ENCODE data around the gene CENPN.

The CENPN gene

GRCh38 chr16:80991792-80992430 is 15.1 kb upstream of the CENPN start:
- no peak overlapping the region for H3K4me2 ChIP-seq (ENCODE audit: low read length)
- TF ChIP-seq EZH2 (IDR thresholded peaks at IDR 0.05; ENCODE audit: borderline replicate concordance, low read length), result no peak
- H3K9me2 ChIP-seq (ENCODE audit: low read depth, low read length), result no peaks in the 10 kb centered on the region
- H2AFZ ChIP-seq (ENCODE audit: low read length), result no peak overlapping the region
- no peak overlapping the region for H3K4me3 ChIP-seq (ENCODE audit: low read depth, low read length, poor library complexity, severe bottlenecking)
- H3K27ac ChIP-seq (ENCODE audit: low read depth, low read length, poor library complexity, severe bottlenecking), result no peak overlapping the region
- H3K4me1 ChIP-seq (ENCODE audit: insufficient read depth, low read length, severe bottlenecking), result peaks cover 4% of the 10 kb centered on the region
- no peaks in the 10 kb centered on the region for H3K9me3 ChIP-seq (ENCODE audit: low read length)
- peaks cover 20% of the 10 kb centered on the region for H3K79me2 ChIP-seq (ENCODE audit: insufficient read depth, low read length)
- no peaks in the 10 kb centered on the region for H3K27me3 ChIP-seq (ENCODE audit: insufficient read depth, low read length)
- no peaks in the 10 kb centered on the region for H4K20me1 ChIP-seq (ENCODE audit: insufficient read depth, low read length)
- peaks cover 10% of the 10 kb centered on the region; the same call in 1 of the 2 replicates for H3K36me3 ChIP-seq (ENCODE audit: insufficient read depth, low read length)
- no peak overlapping the region for H3K9ac ChIP-seq (ENCODE audit: low read length)
- no peaks in the 10 kb centered on the region for H3F3A ChIP-seq (ENCODE audit: insufficient read depth, low read length)

GRCh38 chr16:80992676-80993293 is 14.2 kb upstream of the CENPN start:
- H4K20me1 ChIP-seq (ENCODE audit: insufficient read depth, low read length), result no peaks in the 10 kb centered on the region
- no peaks in the 10 kb centered on the region for H3F3A ChIP-seq (ENCODE audit: insufficient read depth, low read length)
- peaks cover 29% of the 10 kb centered on the region for H3K79me2 ChIP-seq (ENCODE audit: insufficient read depth, low read length)
- TF ChIP-seq EZH2 (IDR thresholded peaks at IDR 0.05; ENCODE audit: borderline replicate concordance, low read length) (no peak), CTCF (IDR thresholded peaks at IDR 0.05; ENCODE audit: low read length) (no peak)
- no peak overlapping the region for H3K27ac ChIP-seq (ENCODE audit: low read depth, low read length, poor library complexity, severe bottlenecking)
- H2AFZ ChIP-seq (ENCODE audit: low read length), result no peak overlapping the region
- H3K9me2 ChIP-seq (ENCODE audit: low read depth, low read length), result no peaks in the 10 kb centered on the region
- peaks cover 10% of the 10 kb centered on the region; the same call in 1 of the 2 replicates for H3K36me3 ChIP-seq (ENCODE audit: insufficient read depth, low read length)
- H3K27me3 ChIP-seq (ENCODE audit: insufficient read depth, low read length), result no peaks in the 10 kb centered on the region
- H3K9me3 ChIP-seq (ENCODE audit: low read length), result no peaks in the 10 kb centered on the region
- no peak overlapping the region for H3K4me2 ChIP-seq (ENCODE audit: low read length)
- no peak overlapping the region for H3K4me3 ChIP-seq (ENCODE audit: low read depth, low read length, poor library complexity, severe bottlenecking)
- peaks cover 13% of the 10 kb centered on the region for H3K4me1 ChIP-seq (ENCODE audit: insufficient read depth, low read length, severe bottlenecking)
- no peak overlapping the region for H3K9ac ChIP-seq (ENCODE audit: low read length)

- Histone ChIP-seq H3K4me3 (ENCODE audit: low read depth, low read length, poor library complexity, severe bottlenecking) (no peak overlapping the region), H3K27me3 (ENCODE audit: insufficient read depth, low read length) (no peaks in the 10 kb centered on the region), H4K20me1 (ENCODE audit: insufficient read depth, low read length) (no peaks in the 10 kb centered on the region), H3F3A (ENCODE audit: insufficient read depth, low read length) (no peaks in the 10 kb centered on the region), H2AFZ (ENCODE audit: low read length) (no peak overlapping the region), H3K4me2 (ENCODE audit: low read length) (no peak overlapping the region), H3K79me2 (ENCODE audit: insufficient read depth, low read length) (peaks cover 34% of the 10 kb centered on the region), H3K9me3 (ENCODE audit: low read length) (no peaks in the 10 kb centered on the region), H3K4me1 (ENCODE audit: insufficient read depth, low read length, severe bottlenecking) (peaks cover 18% of the 10 kb centered on the region), H3K9me2 (ENCODE audit: low read depth, low read length) (no peaks in the 10 kb centered on the region), H3K36me3 (ENCODE audit: insufficient read depth, low read length) (peaks cover 10% of the 10 kb centered on the region; the same call in 1 of the 2 replicates), H3K27ac (ENCODE audit: low read depth, low read length, poor library complexity, severe bottlenecking) (no peak overlapping the region), H3K9ac (ENCODE audit: low read length) (no peak overlapping the region)
- TF ChIP-seq EZH2 (IDR thresholded peaks at IDR 0.05; ENCODE audit: borderline replicate concordance, low read length) (no peak), CTCF (IDR thresholded peaks at IDR 0.05; ENCODE audit: low read length) (no peak)
Observed at GRCh38 chr16:80993307-80993706, 13.7 kb upstream of the CENPN start.
